HG02870 (cell line): ENCODE data around the gene SMOC1.

Experiments used
- ATAC-seq: cut with Tn5 transposase; IDR thresholded peaks from one replicate; pipeline ENCODE4 v1.9.1; 2021; ENCODE audit warnings: mild to moderate bottlenecking, moderate library complexity; ENCODE audit not compliant: unreplicated experiment

The SMOC1 gene

DNA sequence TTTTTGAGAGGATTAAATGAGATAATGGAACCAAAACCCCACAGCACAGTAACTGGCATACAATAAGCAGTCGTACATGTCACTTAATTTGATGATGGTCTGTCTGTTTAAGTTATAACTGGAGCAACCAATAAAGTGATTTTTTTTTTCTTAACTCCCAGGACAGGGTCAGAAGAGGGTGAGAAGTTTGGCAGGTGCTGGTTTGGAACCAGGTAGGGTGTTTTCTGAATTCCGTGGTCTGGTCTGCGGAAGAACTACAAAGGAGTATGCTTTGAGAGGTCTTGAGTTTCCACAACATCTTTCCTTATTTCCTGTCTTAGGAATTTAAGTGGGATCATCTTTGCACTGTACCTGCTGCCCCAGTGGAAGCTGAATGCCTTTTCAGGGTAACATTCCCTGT is 197.8 kb downstream of the SMOC1 start:
- ATAC-seq = no peak

DNA sequence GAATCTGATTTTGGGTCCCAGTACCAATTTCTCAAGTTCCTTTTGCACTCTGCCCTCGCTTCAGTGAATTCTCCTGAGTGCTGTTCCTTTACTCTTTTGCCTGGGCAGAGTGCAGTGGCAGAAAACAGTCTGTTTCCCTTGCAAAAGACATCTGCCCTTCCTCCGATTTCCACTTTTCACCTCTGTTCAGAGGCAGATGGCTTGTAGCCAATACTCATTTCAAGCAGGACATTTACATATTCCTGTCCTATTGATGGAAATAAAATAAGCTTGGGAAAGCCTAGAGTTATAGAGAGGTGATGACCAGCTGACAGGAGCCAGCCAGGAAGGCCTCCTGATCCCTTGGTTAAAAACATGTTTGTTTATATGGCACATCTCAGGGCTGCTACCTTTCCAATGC is 198.5 kb downstream of the SMOC1 start:
- ATAC-seq = no peak

DNA sequence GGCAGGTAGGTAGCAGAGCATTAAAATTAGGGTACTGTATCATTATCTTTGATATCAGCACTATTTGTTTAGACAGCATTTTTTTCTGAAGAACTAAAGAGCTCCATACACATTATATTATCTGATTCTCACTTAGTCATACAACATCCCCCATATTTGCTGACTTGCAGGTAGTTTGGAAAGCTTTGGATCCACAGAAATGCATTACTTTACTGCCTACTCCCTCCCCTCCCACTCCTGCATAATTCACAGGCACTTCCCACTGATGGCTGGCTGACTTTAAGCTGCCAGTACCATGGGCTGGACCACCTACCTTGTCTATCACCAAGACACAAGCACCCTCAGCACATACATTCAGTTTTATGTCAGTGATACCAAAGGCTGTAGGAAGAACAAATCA is 199.1 kb downstream of the SMOC1 start:
- no peak for ATAC-seq

DNA sequence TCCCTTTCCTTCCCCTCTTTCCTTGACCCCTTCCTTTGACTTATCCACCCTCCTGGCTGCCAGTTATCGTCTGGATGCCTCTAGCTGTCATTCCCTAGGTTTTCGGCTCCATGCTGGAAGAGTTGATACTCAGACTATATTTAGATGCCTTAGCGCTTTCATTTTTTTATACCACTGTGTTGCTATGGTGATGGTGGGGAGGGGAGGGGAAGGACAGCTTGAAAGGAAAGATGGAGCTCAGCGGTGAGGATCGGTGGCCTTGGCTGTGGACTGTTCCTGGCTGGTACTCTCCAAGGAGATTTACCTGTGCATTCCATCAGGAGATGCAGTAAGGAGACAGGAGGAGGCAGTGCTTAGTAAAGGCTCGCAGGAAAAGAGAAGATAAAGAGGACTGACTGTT is 200.9 kb downstream of the SMOC1 start:
- no peak for ATAC-seq
